Activated naive CD4-positive, alpha-beta T cell treated with anti-CD3 and anti-CD28 coated beads, Interleukin-2, amount 10 ng/mL, durations not matched to agents 7 days and 5 days (primary cell): ENCODE measurements around the gene SOCS1.
A peak's percentile ranks its signal among the peaks of the same experiment; 100 is the strongest.

Source experiments
- CTCF ChIA-PET: fragments of 350-600 bp; sonication (Branson Sonifier 250); formaldehyde crosslinking; loops from one replicate; lab custom pipeline; 2021; ENCODE audit warnings: antibody characterized with exemption; lab: Charles Lee
- DNase-seq: peaks from one replicate; pipeline ENCODE4 v3.0.0-alpha.2; 2020
- H3K27ac Mint-ChIP-seq: one replicate; pipeline ENCODE4 v1.8.0; 2021; ENCODE audit warnings: mild to moderate bottlenecking, moderate library complexity, mixed read lengths
- H3K27me3 Mint-ChIP-seq: one replicate; pipeline ENCODE4 v1.8.0; 2021; ENCODE audit warnings: mild to moderate bottlenecking, mixed read lengths
- H3K36me3 Mint-ChIP-seq: one replicate; pipeline ENCODE4 v1.8.0; 2021; ENCODE audit warnings: mixed read lengths
- H3K4me1 Mint-ChIP-seq: one replicate; pipeline ENCODE4 v1.8.0; 2021; ENCODE audit warnings: mixed read lengths
- H3K4me3 Mint-ChIP-seq: one replicate; pipeline ENCODE4 v1.8.0; 2021; ENCODE audit warnings: mild to moderate bottlenecking, moderate library complexity, mixed read lengths
- H3K9me3 Mint-ChIP-seq: one replicate; pipeline ENCODE4 v1.8.0; 2021; ENCODE audit warnings: mixed read lengths

SOCS1 gene

DNA sequence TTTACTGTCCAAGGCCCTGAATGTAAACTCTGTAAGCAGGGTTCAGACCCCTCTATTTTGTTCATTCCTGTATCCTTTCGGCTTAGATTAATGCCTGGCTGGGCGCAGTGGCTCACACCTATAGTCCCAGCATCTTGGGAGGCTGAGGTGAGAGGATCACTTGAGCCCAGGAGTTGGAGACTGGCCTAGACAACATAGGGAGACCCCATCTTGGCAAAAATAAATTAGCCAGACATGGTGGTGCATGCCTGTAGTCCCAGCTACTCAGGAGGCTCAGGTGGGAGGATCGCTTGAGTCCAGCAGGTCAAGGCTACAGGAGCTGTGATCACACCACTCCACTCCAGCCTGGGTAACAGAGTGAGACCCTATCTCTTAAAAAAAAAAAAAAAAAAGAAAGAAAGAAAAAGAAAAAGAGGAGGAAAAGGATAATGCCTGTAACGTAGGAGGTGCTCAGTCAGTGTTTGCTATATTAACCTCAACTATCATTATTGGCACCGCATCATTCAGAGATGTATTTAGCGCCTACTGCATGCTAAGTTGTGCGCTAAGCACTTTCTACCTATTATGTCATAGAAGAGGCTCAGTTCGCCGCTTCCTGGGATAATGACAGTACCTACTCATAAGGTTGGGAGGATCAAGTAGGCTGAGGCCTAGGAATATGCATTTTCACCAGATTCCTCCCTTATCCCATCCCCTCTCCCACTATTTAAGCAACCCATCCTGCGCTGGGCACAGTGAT, 5.0 kb downstream of the SOCS1 start:
- Mint-ChIP-seq H3K36me3 (peaks cover 68% of the 10 kb centered on the region), H3K9me3 (no peaks in the 10 kb centered on the region), H3K27ac (peak overlapping the region; percentile 91), H3K4me3 (peak overlapping the region; percentile 98), H3K4me1 (peaks cover 57% of the 10 kb centered on the region), H3K27me3 (no peaks in the 10 kb centered on the region)
- DNase-seq, result no peak
- CTCF ChIA-PET, result interaction anchor here (1.1 to 9.6 kb wide), 3 partner anchors 26 to 280 kb away, joined by 3 to 95 read pairs (median 4); no protein-coding TSS in a partner anchor

- Mint-ChIP-seq H3K4me3 (peak overlapping the region; percentile 11), H3K36me3 (peaks cover 70% of the 10 kb centered on the region), H3K9me3 (no peaks in the 10 kb centered on the region), H3K4me1 (peaks cover 64% of the 10 kb centered on the region), H3K27me3 (no peaks in the 10 kb centered on the region), H3K27ac (peak overlapping the region; percentile 86)
- CTCF ChIA-PET, result interaction anchor here (9.6 kb wide), 1 partner anchor 280 kb away, joined by 95 read pairs; no protein-coding TSS in a partner anchor
- peak; percentile 42 for DNase-seq
These were observed 5.8 kb downstream of the SOCS1 start for GRCh38 chr16:11250091-11250785.

GRCh38 chr16:11249233-11250061, 6.6 kb downstream of the SOCS1 start:
- H3K4me3 Mint-ChIP-seq, result peak overlapping the region; percentile 18
- no peaks in the 10 kb centered on the region for H3K9me3 Mint-ChIP-seq
- H3K36me3 Mint-ChIP-seq, result peaks cover 65% of the 10 kb centered on the region
- no peaks in the 10 kb centered on the region for H3K27me3 Mint-ChIP-seq
- CTCF ChIA-PET, result no interaction called here
- peak overlapping the region; percentile 72 for H3K27ac Mint-ChIP-seq
- H3K4me1 Mint-ChIP-seq, result peaks cover 70% of the 10 kb centered on the region
- DNase-seq, result no peak

- CTCF ChIA-PET, result interaction anchor here (0.6 kb wide), 1 partner anchor 67 kb away, joined by 3 read pairs; no protein-coding TSS in a partner anchor
- Mint-ChIP-seq H3K4me3 (no peak overlapping the region), H3K36me3 (peaks cover 53% of the 10 kb centered on the region), H3K27ac (peak overlapping the region; percentile 72), H3K4me1 (peaks cover 70% of the 10 kb centered on the region), H3K27me3 (no peaks in the 10 kb centered on the region), H3K9me3 (no peaks in the 10 kb centered on the region)
- DNase-seq, result no peak
These were observed 7.9 kb downstream of the SOCS1 start for GRCh38 chr16:11248133-11248532.

GRCh38 chr16:11245988-11246387, 10.0 kb downstream of the SOCS1 start:
- no peak overlapping the region for H3K4me3 Mint-ChIP-seq
- DNase-seq, result peak; percentile 50
- H3K27me3 Mint-ChIP-seq, result no peaks in the 10 kb centered on the region
- H3K27ac Mint-ChIP-seq, result peak overlapping the region; percentile 2
- H3K4me1 Mint-ChIP-seq, result peaks cover 54% of the 10 kb centered on the region
- no peaks in the 10 kb centered on the region for H3K9me3 Mint-ChIP-seq
- peaks cover 33% of the 10 kb centered on the region for H3K36me3 Mint-ChIP-seq
- CTCF ChIA-PET, result interaction anchor here (1.0 to 2.2 kb wide), 2 partner anchors 9 to 21 kb away, joined by 5 to 7 read pairs; no protein-coding TSS in a partner anchor

GRCh38 chr16:11245222-11245737, 10.7 kb downstream of the SOCS1 start:
- peaks cover 47% of the 10 kb centered on the region for H3K4me1 Mint-ChIP-seq

DNA sequence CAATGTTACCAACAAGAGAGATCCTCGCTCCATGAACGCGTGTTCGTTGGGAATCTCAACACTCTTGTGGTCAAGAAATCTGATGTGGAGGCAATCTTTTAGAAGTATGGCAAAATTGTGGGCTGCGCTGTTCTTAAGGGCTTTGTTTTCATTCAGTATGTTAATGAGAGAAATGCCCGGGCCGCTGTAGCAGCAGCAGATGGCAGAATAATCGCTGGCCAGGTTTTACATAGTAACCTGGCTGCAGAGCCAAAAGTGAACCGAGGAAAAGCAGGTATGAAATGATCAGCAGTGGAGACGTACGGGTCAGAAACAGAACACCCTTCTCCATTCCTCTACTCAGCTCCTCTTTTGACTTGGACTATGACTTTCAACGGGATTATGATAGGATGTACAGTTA, 13.3 kb downstream of the SOCS1 start:
- no peak overlapping the region for H3K27ac Mint-ChIP-seq
- peaks cover 28% of the 10 kb centered on the region for H3K4me1 Mint-ChIP-seq
- no peaks in the 10 kb centered on the region for H3K9me3 Mint-ChIP-seq
- DNase-seq, result no peak
- no peak overlapping the region for H3K4me3 Mint-ChIP-seq
- H3K36me3 Mint-ChIP-seq, result peaks cover 10% of the 10 kb centered on the region
- H3K27me3 Mint-ChIP-seq, result no peaks in the 10 kb centered on the region
- CTCF ChIA-PET, result no interaction called here

More at GRCh38 chr16:11245222-11245737, 10.7 kb downstream of the SOCS1 start:
- no peak overlapping the region for H3K4me3 Mint-ChIP-seq
- CTCF ChIA-PET, result interaction anchor here (1.0 to 2.2 kb wide), 2 partner anchors 10 to 20 kb away, joined by 5 to 7 read pairs; no protein-coding TSS in a partner anchor
- H3K9me3 Mint-ChIP-seq, result no peaks in the 10 kb centered on the region
- peaks cover 27% of the 10 kb centered on the region for H3K36me3 Mint-ChIP-seq
- no peaks in the 10 kb centered on the region for H3K27me3 Mint-ChIP-seq
- no peak for DNase-seq
- peak overlapping the region; percentile 2 for H3K27ac Mint-ChIP-seq

DNA sequence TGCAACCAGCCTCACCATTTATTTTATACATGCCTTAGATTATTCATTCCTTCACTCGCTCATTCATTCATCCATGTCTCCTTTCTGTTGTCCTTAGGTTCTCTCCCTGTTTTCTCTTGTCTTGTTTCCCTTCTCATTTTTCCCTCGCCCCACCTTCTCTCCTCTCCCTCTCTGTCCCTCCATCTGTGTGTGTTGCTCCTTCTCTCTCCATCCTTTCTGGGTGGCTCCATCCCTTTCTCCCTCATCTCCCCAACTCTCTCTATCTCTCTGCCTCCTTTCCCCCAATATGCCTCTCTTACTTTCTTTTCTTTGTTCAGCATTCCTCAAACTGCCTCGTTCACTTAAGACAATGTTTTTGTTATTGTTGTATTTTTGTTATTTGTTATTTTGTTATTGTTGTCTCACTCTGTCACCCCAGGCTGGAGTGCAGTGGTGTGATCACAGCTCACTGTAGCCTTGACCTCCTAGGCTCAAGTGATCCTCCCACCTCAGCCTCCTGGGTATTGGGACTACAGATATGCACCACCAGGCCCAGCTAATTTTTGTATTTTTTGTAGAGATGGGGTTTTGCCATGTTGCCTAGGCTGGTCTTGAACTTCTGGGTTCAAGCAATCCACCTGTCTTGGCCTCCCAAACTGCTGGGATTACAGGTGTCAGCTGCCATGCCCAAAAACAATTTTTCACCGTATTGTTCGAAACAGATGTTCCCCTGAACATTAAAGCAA, 14.4 kb downstream of the SOCS1 start:
- Mint-ChIP-seq H3K4me3 (no peak overlapping the region), H3K27me3 (no peaks in the 10 kb centered on the region), H3K27ac (no peak overlapping the region), H3K9me3 (no peaks in the 10 kb centered on the region), H3K4me1 (peaks cover 26% of the 10 kb centered on the region), H3K36me3 (peaks cover 5% of the 10 kb centered on the region)
- CTCF ChIA-PET, result interaction anchor here (1.8 kb wide), 1 partner anchor 114 kb away, joined by 5 read pairs; no protein-coding TSS in a partner anchor
- DNase-seq, result no peak

GRCh38 chr16:11240636-11241473, 15.1 kb downstream of the SOCS1 start:
- CTCF ChIA-PET, result interaction anchor here (0.6 to 1.8 kb wide), 3 partner anchors 25 to 130 kb away, joined by 3 to 5 read pairs (median 3); no protein-coding TSS in a partner anchor
- peaks cover 4% of the 10 kb centered on the region for H3K36me3 Mint-ChIP-seq

DNA sequence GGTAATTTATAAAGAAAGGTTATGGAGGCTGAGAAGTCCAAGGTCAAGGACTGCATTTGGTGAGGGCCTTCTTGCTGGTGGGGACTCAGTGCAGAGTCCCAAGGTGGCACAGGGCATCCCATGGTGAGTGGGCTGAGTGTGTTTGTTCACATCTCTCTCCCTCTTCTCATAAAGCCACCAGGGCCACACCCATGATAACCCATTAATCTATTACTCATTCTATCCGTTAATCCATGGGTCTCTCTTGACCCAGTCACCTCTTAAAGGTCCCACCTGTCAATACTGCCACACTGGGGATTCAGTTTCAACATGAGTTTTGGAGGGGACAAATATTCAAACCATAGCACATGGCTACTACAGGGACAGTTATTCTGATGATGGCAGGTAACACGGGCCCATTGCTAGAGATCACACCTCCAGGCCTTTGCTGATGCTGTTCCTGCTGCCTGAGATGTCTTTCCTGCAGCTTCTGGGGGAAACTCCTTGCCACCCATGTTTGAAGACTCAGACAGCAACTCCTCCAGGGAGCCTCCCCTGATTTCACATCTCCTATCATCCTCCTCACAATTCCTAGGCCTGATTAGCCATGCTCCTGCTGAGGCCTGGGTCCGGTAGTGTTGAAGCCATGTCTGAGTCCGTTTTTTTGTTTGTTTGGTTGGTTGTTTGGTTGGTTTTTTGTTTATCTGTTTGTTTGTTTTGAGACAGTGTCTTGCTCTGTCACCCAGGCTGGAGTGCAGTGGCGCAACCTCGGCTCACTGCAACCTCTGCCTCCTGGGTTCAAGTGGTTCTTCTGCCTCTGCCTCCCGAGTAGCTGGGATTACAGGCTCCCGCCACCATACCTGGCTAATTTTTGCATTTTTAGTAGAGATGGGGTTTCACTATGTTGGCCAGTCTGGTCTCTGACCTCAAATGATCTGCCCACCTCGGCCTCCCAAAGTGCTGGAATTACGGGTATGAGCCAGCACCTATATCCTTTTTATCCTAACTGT, 16.1 kb downstream of the SOCS1 start:
- CTCF ChIA-PET, result interaction anchor here (0.7 to 1.8 kb wide), 3 partner anchors 16 to 116 kb away, joined by 3 to 5 read pairs (median 4); partner anchors contain the start of gene SOCS1
- Mint-ChIP-seq H3K36me3 (no peaks in the 10 kb centered on the region), H3K4me3 (peak overlapping the region; percentile 38), H3K27ac (no peak overlapping the region), H3K4me1 (peaks cover 23% of the 10 kb centered on the region), H3K27me3 (no peaks in the 10 kb centered on the region), H3K9me3 (no peaks in the 10 kb centered on the region)
- no peak for DNase-seq

More at GRCh38 chr16:11240636-11241473, 15.1 kb downstream of the SOCS1 start:
- no peaks in the 10 kb centered on the region for H3K27me3 Mint-ChIP-seq
- peak; percentile 60 for DNase-seq
- H3K27ac Mint-ChIP-seq, result no peak overlapping the region
- peaks cover 23% of the 10 kb centered on the region for H3K4me1 Mint-ChIP-seq
- peak overlapping the region; percentile 38 for H3K4me3 Mint-ChIP-seq
- no peaks in the 10 kb centered on the region for H3K9me3 Mint-ChIP-seq
